ENCODE data around the gene MAP3K12.
A peak's percentile ranks its signal among the peaks of the same experiment; 100 is the strongest.
"Not testable (repeated sequence)": the region's sequence is repeated elsewhere in the genome, so short reads cannot be mapped to it uniquely, and the experiment has no call there.

The MAP3K12 gene

GRCh38 chr12:53450936-53451335, 48.3 kb downstream of the MAP3K12 start:
- no peak for TF ChIP-seq CTCF (conservative IDR thresholded peaks at IDR 0.05; ENCODE audit: low read depth, low read length)
- DNase-seq (ENCODE audit: low read depth) = no peak
- no peak overlapping the region for H3K4me3 ChIP-seq (ENCODE audit: low read length)

GRCh38 chr12:53444593-53445325, 54.5 kb downstream of the MAP3K12 start:
- not testable (repeated sequence) for DNase-seq (ENCODE audit: low read depth); H3K4me3 ChIP-seq (ENCODE audit: low read length)

- TF ChIP-seq CTCF (conservative IDR thresholded peaks at IDR 0.05; ENCODE audit: low read depth, low read length) = no peak
- H3K4me3 ChIP-seq (ENCODE audit: low read length) = no peak overlapping the region
- no peak for DNase-seq (ENCODE audit: low read depth)
These were observed 55.3 kb downstream of the MAP3K12 start for GRCh38 chr12:53443955-53444354.

GRCh38 chr12:53441040-53441833, 58.0 kb downstream of the MAP3K12 start, which contains the start of gene PRR13:
PRR13 (plus strand) TSS chr12:53441734; CDS start chr12:53442715, 981 bp downstream.
- peak within 1 kb of the TSS; percentile 93 for H3K4me3 ChIP-seq (ENCODE audit: low read length)
- TF ChIP-seq CTCF (conservative IDR thresholded peaks at IDR 0.05; ENCODE audit: low read depth, low read length) = no peak
- peak; percentile 98 for DNase-seq (ENCODE audit: low read depth)

GRCh38 chr12:53439582-53439981, 59.7 kb downstream of the MAP3K12 start:
- DNase-seq (ENCODE audit: low read depth); H3K4me3 ChIP-seq (ENCODE audit: low read length): not testable (repeated sequence)

GRCh38 chr12:53435326-53435725, 63.9 kb downstream of the MAP3K12 start:
- DNase-seq (ENCODE audit: low read depth); H3K4me3 ChIP-seq (ENCODE audit: low read length): not testable (repeated sequence)

- no peak overlapping the region for H3K4me3 ChIP-seq (ENCODE audit: low read length)
- DNase-seq (ENCODE audit: low read depth) = no peak
- TF ChIP-seq CTCF (conservative IDR thresholded peaks at IDR 0.05; ENCODE audit: low read depth, low read length) = no peak
These were observed 68.1 kb downstream of the MAP3K12 start for GRCh38 chr12:53431187-53431586.

- no peak for DNase-seq (ENCODE audit: low read depth)
- no peak overlapping the region for H3K4me3 ChIP-seq (ENCODE audit: low read length)
- TF ChIP-seq CTCF (conservative IDR thresholded peaks at IDR 0.05; ENCODE audit: low read depth, low read length) = no peak
These were observed 69.1 kb downstream of the MAP3K12 start for GRCh38 chr12:53430116-53430515.

All from retinal pigment epithelial cell (primary cell).